IMR-90 (cell line): Measurements from ENCODE around the gene CT45A8.

ENCODE experiments used
- BHLHE40 ChIP-seq: fragments of 150-350 bp; IDR thresholded peaks from 2 replicates; pipeline ENCODE4 v1.6.1; 2016; ENCODE audit warnings: mild to moderate bottlenecking, low read depth, low read length
- CEBPB ChIP-seq: IDR thresholded peaks from 2 replicates; pipeline ENCODE4 v1.6.1; 2012; ENCODE audit warnings: low read depth, low read length, improper control_type of control experiment
- CHD1 ChIP-seq: IDR thresholded peaks from 2 replicates; pipeline ENCODE4 v1.6.1; 2012; ENCODE audit warnings: low read depth, low read length, improper control_type of control experiment
- MAZ ChIP-seq: IDR thresholded peaks from 2 replicates; pipeline ENCODE4 v1.6.1; 2012; ENCODE audit warnings: low read depth, mild to moderate bottlenecking, low read length, improper control_type of control experiment, moderate library complexity, borderline replicate concordance
- MXI1 ChIP-seq: IDR thresholded peaks from 2 replicates; pipeline ENCODE4 v1.6.1; 2012; ENCODE audit warnings: low read depth, mild to moderate bottlenecking, low read length, moderate library complexity, borderline replicate concordance
- NFE2L2 ChIP-seq: fragments of 150-350 bp; IDR thresholded peaks from 2 replicates; pipeline ENCODE4 v1.6.1; 2016; ENCODE audit warnings: low read depth, mild to moderate bottlenecking, low read length
- POLR2A ChIP-seq: IDR thresholded peaks from 2 replicates; pipeline ENCODE4 v1.6.1; 2012; ENCODE audit warnings: mild to moderate bottlenecking, low read depth, low read length
- RAD21 ChIP-seq: IDR thresholded peaks from 2 replicates; pipeline ENCODE4 v1.6.1; 2012; ENCODE audit warnings: low read length, improper control_type of control experiment
- RCOR1 ChIP-seq: IDR thresholded peaks from 2 replicates; pipeline ENCODE4 v1.6.1; 2012; ENCODE audit warnings: mild to moderate bottlenecking, low read length, improper control_type of control experiment; ENCODE audit not compliant: insufficient replicate concordance
- RFX5 ChIP-seq: IDR thresholded peaks from 2 replicates; pipeline ENCODE4 v1.8.0; 2012; ENCODE audit warnings: low read depth, mild to moderate bottlenecking, low read length, moderate library complexity
- SMC3 ChIP-seq: fragments of 150-350 bp; IDR thresholded peaks from 2 replicates; pipeline ENCODE4 v1.6.1; 2016; ENCODE audit warnings: low read depth, mild to moderate bottlenecking, antibody characterized with exemption, low read length, moderate library complexity
- TF ChIP-seq, protein P1 (sequence below): conservative IDR thresholded peaks from 2 replicates; pipeline ENCODE4 v1.5.1; 2012; ENCODE audit warnings: mild to moderate bottlenecking, low read depth, low read length, improper control_type of control experiment
- TF ChIP-seq, protein P2 (sequence below): fragments of 150-350 bp; IDR thresholded peaks from 2 replicates; pipeline ENCODE4 v1.6.1; 2017; ENCODE audit warnings: mild to moderate bottlenecking, antibody characterized with exemption, low read length, low read depth
- TF ChIP-seq, protein P3 (sequence below): fragments of 150-350 bp; IDR thresholded peaks from 2 replicates; pipeline ENCODE4 v1.6.1; 2016; ENCODE audit warnings: low read depth, mild to moderate bottlenecking, low read length, moderate library complexity, borderline replicate concordance

DNA sequence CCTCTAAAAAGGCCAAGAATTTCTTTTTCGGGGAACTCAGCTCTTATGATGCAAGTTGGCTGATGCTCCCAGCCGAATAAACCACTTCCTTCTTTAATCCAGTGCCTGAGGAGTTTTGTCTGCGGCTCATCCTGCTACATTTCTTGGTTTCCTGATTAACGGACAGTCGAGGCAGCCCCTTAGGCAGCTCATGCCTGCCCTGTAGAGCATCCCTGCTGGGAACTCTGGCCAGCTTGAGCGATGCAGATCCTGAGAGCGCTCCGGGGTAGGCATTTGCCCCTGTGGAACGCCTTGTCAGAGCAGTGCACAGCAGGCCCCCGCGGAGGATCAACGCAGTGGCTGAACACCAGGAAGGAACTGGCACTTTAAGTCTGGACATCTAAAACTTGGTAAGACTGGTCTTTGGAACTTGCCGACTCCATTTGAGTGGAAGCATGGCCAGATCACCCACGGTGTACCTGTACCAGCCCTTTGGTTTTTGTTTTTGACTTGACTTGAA, 35.8 kb upstream of the CT45A8 start:
- TF ChIP-seq CEBPB (no peak), RAD21 (no peak), POLR2A (no peak), RFX5 (no peak), CHD1 (no peak), SMC3 (no peak), RCOR1 (no peak), BHLHE40 (no peak), MXI1 (no peak), MAZ (no peak), NFE2L2 (no peak)
- TF ChIP-seq, protein P1, sequence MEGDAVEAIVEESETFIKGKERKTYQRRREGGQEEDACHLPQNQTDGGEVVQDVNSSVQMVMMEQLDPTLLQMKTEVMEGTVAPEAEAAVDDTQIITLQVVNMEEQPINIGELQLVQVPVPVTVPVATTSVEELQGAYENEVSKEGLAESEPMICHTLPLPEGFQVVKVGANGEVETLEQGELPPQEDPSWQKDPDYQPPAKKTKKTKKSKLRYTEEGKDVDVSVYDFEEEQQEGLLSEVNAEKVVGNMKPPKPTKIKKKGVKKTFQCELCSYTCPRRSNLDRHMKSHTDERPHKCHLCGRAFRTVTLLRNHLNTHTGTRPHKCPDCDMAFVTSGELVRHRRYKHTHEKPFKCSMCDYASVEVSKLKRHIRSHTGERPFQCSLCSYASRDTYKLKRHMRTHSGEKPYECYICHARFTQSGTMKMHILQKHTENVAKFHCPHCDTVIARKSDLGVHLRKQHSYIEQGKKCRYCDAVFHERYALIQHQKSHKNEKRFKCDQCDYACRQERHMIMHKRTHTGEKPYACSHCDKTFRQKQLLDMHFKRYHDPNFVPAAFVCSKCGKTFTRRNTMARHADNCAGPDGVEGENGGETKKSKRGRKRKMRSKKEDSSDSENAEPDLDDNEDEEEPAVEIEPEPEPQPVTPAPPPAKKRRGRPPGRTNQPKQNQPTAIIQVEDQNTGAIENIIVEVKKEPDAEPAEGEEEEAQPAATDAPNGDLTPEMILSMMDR: no peak
- TF ChIP-seq, protein P2, sequence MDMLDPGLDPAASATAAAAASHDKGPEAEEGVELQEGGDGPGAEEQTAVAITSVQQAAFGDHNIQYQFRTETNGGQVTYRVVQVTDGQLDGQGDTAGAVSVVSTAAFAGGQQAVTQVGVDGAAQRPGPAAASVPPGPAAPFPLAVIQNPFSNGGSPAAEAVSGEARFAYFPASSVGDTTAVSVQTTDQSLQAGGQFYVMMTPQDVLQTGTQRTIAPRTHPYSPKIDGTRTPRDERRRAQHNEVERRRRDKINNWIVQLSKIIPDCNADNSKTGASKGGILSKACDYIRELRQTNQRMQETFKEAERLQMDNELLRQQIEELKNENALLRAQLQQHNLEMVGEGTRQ: no peak
- TF ChIP-seq, protein P3, sequence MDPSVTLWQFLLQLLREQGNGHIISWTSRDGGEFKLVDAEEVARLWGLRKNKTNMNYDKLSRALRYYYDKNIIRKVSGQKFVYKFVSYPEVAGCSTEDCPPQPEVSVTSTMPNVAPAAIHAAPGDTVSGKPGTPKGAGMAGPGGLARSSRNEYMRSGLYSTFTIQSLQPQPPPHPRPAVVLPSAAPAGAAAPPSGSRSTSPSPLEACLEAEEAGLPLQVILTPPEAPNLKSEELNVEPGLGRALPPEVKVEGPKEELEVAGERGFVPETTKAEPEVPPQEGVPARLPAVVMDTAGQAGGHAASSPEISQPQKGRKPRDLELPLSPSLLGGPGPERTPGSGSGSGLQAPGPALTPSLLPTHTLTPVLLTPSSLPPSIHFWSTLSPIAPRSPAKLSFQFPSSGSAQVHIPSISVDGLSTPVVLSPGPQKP: no peak
